ENCODE measurements around the gene IL9.

The IL9 gene

GRCh38 chr5:135930949-135931295, 35.3 kb upstream of the IL9 start:
- DNase-seq (ENCODE audit: extremely low read depth, low read depth) = no peak
- no peak for TF ChIP-seq CTCF (IDR thresholded peaks at IDR 0.05; ENCODE audit: low read depth, low read length)

DNA sequence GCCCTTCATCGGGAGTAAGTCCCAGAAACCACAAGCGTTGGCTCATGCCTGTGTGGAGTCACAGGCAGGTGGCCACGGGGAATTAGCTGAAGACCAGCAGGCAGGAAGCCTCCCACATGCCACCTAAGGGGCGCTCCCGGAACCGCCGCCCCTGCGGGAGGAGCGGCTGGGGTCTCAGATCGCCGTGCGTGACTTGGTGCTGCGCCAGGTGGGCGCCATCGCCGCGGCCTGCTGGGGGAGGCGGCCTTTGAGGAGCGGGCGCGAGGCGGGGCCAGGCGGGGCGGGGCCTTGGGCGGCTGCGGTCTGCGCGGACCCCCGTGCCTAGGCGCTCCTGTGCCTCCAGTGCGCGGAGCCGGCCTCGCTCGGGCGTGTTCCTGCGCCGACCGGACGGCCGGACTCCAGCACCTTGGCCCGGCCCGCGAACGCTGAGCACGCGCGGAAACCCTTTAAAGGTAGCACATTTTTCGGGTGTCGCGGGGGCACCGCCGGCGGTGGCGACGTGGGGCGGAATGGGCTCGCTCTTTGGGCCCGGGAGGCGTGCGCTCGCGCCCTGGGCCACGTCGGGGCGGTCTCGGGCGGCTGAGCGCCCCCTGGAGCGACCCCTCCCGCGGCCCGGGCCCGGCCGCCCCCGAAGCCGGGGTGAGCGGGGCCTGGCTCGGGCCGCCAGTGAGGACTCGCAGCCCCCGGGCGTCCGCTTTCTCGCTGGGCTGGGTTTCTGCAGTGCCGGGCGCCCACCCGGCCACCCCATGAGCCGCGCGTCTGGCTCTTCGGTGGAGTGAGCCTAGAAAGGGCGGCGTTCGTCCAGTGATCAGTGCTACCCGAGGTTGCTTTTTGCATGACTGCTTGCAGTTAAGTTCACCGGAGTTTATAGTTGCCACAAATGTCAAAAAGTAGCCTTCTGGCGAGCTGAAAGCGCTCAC, 34.6 kb upstream of the IL9 start:
- no peak for DNase-seq (ENCODE audit: extremely low read depth, low read depth)
- TF ChIP-seq CTCF (IDR thresholded peaks at IDR 0.05; ENCODE audit: low read depth, low read length) = no peak

DNA sequence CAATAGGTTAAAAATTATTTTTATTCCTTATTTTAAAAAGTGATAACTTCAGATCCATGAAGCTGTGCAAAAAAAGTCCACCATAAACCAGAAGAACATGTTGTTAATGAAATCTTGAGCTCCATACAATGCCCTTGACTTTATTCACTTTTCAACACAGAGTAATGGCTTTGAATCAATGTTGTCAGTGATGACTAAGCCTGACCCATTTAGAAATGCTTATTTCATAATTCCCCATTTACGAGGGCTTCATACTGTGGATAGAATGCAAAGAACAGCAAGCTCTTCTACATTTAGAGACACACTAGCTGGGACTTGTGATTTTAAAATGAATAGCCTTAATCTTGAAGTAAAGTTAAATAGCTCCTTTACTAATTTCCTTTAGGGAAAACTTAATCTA, 25.7 kb upstream of the IL9 start:
- no peak for TF ChIP-seq CTCF (IDR thresholded peaks at IDR 0.05; ENCODE audit: low read depth, low read length)
- no peak for DNase-seq (ENCODE audit: extremely low read depth, low read depth)

GRCh38 chr5:135920199-135920598, 24.6 kb upstream of the IL9 start:
- no peak for DNase-seq (ENCODE audit: extremely low read depth, low read depth)
- TF ChIP-seq CTCF (IDR thresholded peaks at IDR 0.05; ENCODE audit: low read depth, low read length) = no peak

- no peak for DNase-seq (ENCODE audit: extremely low read depth, low read depth)
- no peak for TF ChIP-seq CTCF (IDR thresholded peaks at IDR 0.05; ENCODE audit: low read depth, low read length)
Measured at GRCh38 chr5:135916638-135917263, 21.1 kb upstream of the IL9 start.

GRCh38 chr5:135915466-135916001, 19.9 kb upstream of the IL9 start:
- TF ChIP-seq CTCF (IDR thresholded peaks at IDR 0.05; ENCODE audit: low read depth, low read length) = no peak

More at GRCh38 chr5:135915466-135916001, 19.9 kb upstream of the IL9 start:
- DNase-seq (ENCODE audit: extremely low read depth, low read depth) = no peak
